SU-DHL-6 (cell line): Measurements from ENCODE around the gene FGFR2.

Experiments used
- H2AFZ ChIP-seq: fragments of 200-600 bp; sonication (generic); 2 replicates; pipeline ENCODE4 v1.6.1; 2014; ENCODE audit warnings: low read depth, mild to moderate bottlenecking, moderate library complexity, mixed read lengths, antibody characterized with exemption, low read length; ENCODE audit not compliant: severe bottlenecking
- H3F3A ChIP-seq: fragments of 200-600 bp; shearing (Covaris generic); 2 replicates; pipeline ENCODE4 v1.6.0; 2016; ENCODE audit warnings: antibody characterized with exemption, mild to moderate bottlenecking; ENCODE audit not compliant: insufficient read depth
- H3K27ac ChIP-seq: fragments of 200-600 bp; sonication (generic); 2 replicates; pipeline ENCODE4 v1.5.1; 2016; ENCODE audit warnings: low read depth, mild to moderate bottlenecking, low read length, moderate library complexity, mixed read lengths
- H3K27me3 ChIP-seq: fragments of 200-600 bp; sonication (generic), shearing (Covaris generic); 2 replicates; pipeline ENCODE4 v1.6.0; 2014; ENCODE audit warnings: mild to moderate bottlenecking, low read length
- H3K36me3 ChIP-seq: fragments of 200-600 bp; sonication (generic); 2 replicates; pipeline ENCODE4 v1.6.1; 2014; ENCODE audit warnings: mild to moderate bottlenecking, low read length, mixed read lengths
- H3K4me2 ChIP-seq: fragments of 300-600, 200-600 bp; shearing (Covaris generic), sonication (generic); 2 replicates; pipeline ENCODE4 v1.6.0; 2014; ENCODE audit warnings: low read length, low read depth, mild to moderate bottlenecking; ENCODE audit not compliant: poor library complexity, severe bottlenecking
- H3K4me3 ChIP-seq: fragments of 200-600 bp; sonication (generic); 2 replicates; pipeline ENCODE4 v1.5.1; 2014; ENCODE audit warnings: antibody characterized with exemption, low read length, mild to moderate bottlenecking, mixed read lengths; ENCODE audit not compliant: insufficient read depth, poor library complexity, severe bottlenecking
- H3K79me2 ChIP-seq: fragments of 200-600 bp; sonication (generic); 2 replicates; pipeline ENCODE4 v1.6.1; 2014; ENCODE audit warnings: mild to moderate bottlenecking, low read length, moderate library complexity; ENCODE audit not compliant: insufficient read depth
- H3K9ac ChIP-seq: fragments of 200-600 bp; sonication (generic); 2 replicates; pipeline ENCODE4 v1.7.0; 2014; ENCODE audit warnings: mild to moderate bottlenecking, low read length
- H3K9me2 ChIP-seq: fragments of 200-600 bp; sonication (generic); replicated peaks from 2 replicates; pipeline ENCODE4 v1.6.1; 2014; ENCODE audit warnings: low read length; ENCODE audit not compliant: insufficient read depth
- H3K9me3 ChIP-seq: fragments of 200-600 bp; sonication (generic); 2 replicates; pipeline ENCODE4 v1.6.1; 2014; ENCODE audit warnings: low read length, mixed read lengths; ENCODE audit not compliant: insufficient read depth
- H4K20me1 ChIP-seq: fragments of 200-600 bp; sonication (generic); 2 replicates; pipeline ENCODE4 v1.6.1; 2014; ENCODE audit warnings: low read depth, mild to moderate bottlenecking, antibody characterized with exemption, low read length, moderate library complexity, mixed read lengths
- EZH2phosphoT487 ChIP-seq: fragments of 200-600 bp; sonication (generic), shearing (Covaris generic); conservative IDR thresholded peaks from 2 replicates; pipeline ENCODE4 v1.6.1; 2018; ENCODE audit warnings: mild to moderate bottlenecking, antibody characterized with exemption, low read length, moderate library complexity, mixed read lengths
- TF ChIP-seq, protein P1 (sequence below): fragments of 200-600 bp; sonication (generic); IDR thresholded peaks from one replicate; pipeline ENCODE4 v1.5.1; 2017; ENCODE audit warnings: antibody characterized with exemption, mild to moderate bottlenecking, low read length, moderate library complexity; ENCODE audit not compliant: insufficient read depth, poor library complexity, severe bottlenecking

FGFR2 gene

DNA sequence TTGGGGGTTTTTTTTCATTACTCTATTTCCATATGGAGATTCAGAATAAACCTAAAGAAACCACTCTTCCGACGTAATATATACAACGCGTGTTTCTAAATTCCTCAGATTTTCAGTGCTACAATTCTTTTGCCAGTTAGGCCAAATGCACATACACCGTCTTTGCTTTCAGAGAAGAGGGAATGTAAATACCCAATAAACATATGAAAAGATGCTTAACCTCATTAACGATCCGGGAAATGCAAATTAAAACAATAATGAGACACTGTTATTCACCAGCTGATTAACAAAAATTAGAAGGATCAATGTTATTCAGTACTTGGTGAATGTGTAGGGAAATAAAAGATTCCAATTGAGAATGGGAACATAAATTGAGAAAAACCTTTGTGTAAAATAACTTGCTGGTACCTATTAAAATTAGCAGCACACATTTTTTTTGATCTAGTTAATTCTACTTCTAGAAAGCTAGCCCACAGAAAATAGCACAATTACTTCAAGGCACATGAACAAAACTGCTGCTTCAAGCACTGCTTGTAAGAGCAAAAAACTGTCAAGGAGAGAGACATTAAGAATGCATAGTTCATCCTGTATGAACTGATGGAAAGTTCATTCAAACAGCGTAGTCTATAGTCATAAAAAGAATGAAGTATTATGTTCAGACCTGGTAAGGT is 56.7 kb downstream of the FGFR2 start:
- H3K36me3 ChIP-seq = no peaks in the 10 kb centered on the region
- no peak overlapping the region for H3K4me2 ChIP-seq
- no peak overlapping the region for H2AFZ ChIP-seq
- H3K9ac ChIP-seq = no peak overlapping the region
- H3K4me3 ChIP-seq = no peak overlapping the region
- TF ChIP-seq EZH2phosphoT487 = no peak
- TF ChIP-seq, protein P1, sequence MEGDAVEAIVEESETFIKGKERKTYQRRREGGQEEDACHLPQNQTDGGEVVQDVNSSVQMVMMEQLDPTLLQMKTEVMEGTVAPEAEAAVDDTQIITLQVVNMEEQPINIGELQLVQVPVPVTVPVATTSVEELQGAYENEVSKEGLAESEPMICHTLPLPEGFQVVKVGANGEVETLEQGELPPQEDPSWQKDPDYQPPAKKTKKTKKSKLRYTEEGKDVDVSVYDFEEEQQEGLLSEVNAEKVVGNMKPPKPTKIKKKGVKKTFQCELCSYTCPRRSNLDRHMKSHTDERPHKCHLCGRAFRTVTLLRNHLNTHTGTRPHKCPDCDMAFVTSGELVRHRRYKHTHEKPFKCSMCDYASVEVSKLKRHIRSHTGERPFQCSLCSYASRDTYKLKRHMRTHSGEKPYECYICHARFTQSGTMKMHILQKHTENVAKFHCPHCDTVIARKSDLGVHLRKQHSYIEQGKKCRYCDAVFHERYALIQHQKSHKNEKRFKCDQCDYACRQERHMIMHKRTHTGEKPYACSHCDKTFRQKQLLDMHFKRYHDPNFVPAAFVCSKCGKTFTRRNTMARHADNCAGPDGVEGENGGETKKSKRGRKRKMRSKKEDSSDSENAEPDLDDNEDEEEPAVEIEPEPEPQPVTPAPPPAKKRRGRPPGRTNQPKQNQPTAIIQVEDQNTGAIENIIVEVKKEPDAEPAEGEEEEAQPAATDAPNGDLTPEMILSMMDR = no peak
- H3K9me2 ChIP-seq = no peaks in the 10 kb centered on the region
- no peaks in the 10 kb centered on the region for H3F3A ChIP-seq
- no peaks in the 10 kb centered on the region for H3K27me3 ChIP-seq
- H3K9me3 ChIP-seq = no peaks in the 10 kb centered on the region
- H4K20me1 ChIP-seq = no peaks in the 10 kb centered on the region
- no peak overlapping the region for H3K27ac ChIP-seq
- no peaks in the 10 kb centered on the region for H3K79me2 ChIP-seq

DNA sequence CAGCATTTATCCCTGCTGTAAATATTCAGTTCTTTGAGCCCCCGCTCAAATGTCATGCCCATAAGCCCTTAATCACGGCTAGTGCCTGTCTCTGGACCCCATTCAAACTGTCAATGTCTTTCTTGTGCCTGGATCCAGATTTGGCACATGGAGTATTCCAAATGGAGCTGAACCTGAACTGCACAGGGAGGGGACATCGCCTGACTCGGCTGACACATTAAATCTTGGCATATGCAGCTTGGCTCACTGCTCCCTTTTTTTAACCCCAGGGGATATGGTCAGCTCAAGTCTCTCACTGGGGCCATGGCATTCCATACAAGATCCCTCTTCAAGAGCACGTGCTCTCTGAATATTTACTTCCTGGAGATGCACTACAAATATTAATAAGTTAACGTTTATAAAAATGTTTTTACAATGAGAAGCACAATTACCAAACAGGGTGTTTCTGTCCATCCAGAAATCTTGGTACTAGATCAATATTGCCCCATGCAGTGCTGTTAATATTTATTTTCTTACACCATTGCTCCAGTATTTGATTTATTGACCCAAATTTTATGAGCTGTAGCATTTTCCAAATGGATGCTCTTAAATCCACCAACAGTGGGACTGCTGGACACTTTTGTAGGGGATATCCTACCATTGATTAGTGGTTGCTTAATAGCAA is 57.4 kb downstream of the FGFR2 start:
- H3K27ac ChIP-seq = no peak overlapping the region

DNA sequence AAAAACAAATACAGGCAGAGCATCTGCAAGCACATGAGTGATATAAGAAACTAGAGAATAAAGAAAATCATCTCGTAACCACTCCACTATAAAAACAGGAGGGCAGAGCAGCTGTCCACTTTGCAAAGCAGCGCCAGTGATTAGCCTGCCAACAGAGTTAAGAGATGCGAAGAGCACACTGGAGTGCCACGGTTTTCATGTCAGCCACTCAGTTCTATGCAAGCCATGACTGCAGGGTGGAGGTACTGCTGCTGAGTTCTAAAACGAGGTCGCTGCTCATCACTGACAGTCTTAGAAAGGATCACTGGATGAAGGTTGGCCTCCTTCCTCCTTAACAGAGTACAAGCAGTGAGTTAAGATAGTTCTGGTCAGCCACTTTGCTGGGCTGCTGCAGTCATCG is 58.5 kb downstream of the FGFR2 start:
- H3K27me3 ChIP-seq = no peaks in the 10 kb centered on the region
- TF ChIP-seq EZH2phosphoT487 = no peak
- TF ChIP-seq, protein P1 = no peak
- no peaks in the 10 kb centered on the region for H3F3A ChIP-seq
- no peaks in the 10 kb centered on the region for H3K36me3 ChIP-seq
- no peaks in the 10 kb centered on the region for H3K9me3 ChIP-seq
- no peak overlapping the region for H3K9ac ChIP-seq
- no peak overlapping the region for H3K4me3 ChIP-seq
- H4K20me1 ChIP-seq = no peaks in the 10 kb centered on the region
- no peak overlapping the region for H3K27ac ChIP-seq
- H3K4me2 ChIP-seq = no peak overlapping the region
- no peaks in the 10 kb centered on the region for H3K9me2 ChIP-seq
- H2AFZ ChIP-seq = no peak overlapping the region
- H3K79me2 ChIP-seq = no peaks in the 10 kb centered on the region

More for the DNA sequence above, 57.4 kb downstream of the FGFR2 start:
- Histone ChIP-seq H2AFZ (no peak overlapping the region), H3K9me2 (no peaks in the 10 kb centered on the region), H3K36me3 (no peaks in the 10 kb centered on the region), H3K4me3 (no peak overlapping the region), H3K4me2 (no peak overlapping the region), H4K20me1 (no peaks in the 10 kb centered on the region), H3K79me2 (no peaks in the 10 kb centered on the region), H3F3A (no peaks in the 10 kb centered on the region), H3K9me3 (no peaks in the 10 kb centered on the region), H3K9ac (no peak overlapping the region), H3K27me3 (no peaks in the 10 kb centered on the region)
- TF ChIP-seq EZH2phosphoT487 = no peak
- TF ChIP-seq, protein P1 = no peak
